Mesendoderm (in vitro differentiated cells): ENCODE measurements around the gene NBPF26.
"Not testable (repeated sequence)": the region's sequence is repeated elsewhere in the genome, so short reads cannot be mapped to it uniquely, and the experiment has no call there.

Experiments used
- DNase-seq: peaks from one replicate; pipeline ENCODE4 v3.0.0; 2013
- H2AK5ac ChIP-seq: 2 replicates; pipeline ENCODE4 v1.6.1; 2013; ENCODE audit warnings: low read length, inconsistent platforms
- H2BK120ac ChIP-seq: 2 replicates; pipeline ENCODE4 v1.6.1; 2013; ENCODE audit warnings: low read depth, mild to moderate bottlenecking, low read length, moderate library complexity, mixed read lengths
- H2BK15ac ChIP-seq: replicated peaks from 2 replicates; pipeline ENCODE4 v1.6.1; 2013; ENCODE audit warnings: low read depth, mild to moderate bottlenecking, moderate library complexity
- H2BK5ac ChIP-seq: 2 replicates; pipeline ENCODE4 v1.6.1; 2013; ENCODE audit warnings: low read length, inconsistent platforms
- H3K18ac ChIP-seq: 2 replicates; pipeline ENCODE4 v1.6.1; 2013; ENCODE audit warnings: mild to moderate bottlenecking, low read length, mixed read lengths
- H3K23ac ChIP-seq: one replicate; pipeline ENCODE4 v1.6.1; 2013; ENCODE audit warnings: low read length
- H3K27ac ChIP-seq: 2 replicates; pipeline ENCODE4 v1.5.1; 2013; ENCODE audit warnings: low read depth, mild to moderate bottlenecking, inconsistent platforms, low read length, moderate library complexity
- H3K27me3 ChIP-seq: 2 replicates; pipeline ENCODE4 v1.6.1; 2013; ENCODE audit warnings: low read length, control low read depth, mild to moderate bottlenecking, inconsistent platforms; ENCODE audit not compliant: insufficient read depth, poor library complexity
- H3K36me3 ChIP-seq: 2 replicates; pipeline ENCODE4 v1.6.1; 2013; ENCODE audit warnings: low read length, inconsistent platforms; ENCODE audit not compliant: control insufficient read depth, insufficient read depth
- H3K4ac ChIP-seq: one replicate; pipeline ENCODE4 v1.6.1; 2013; ENCODE audit warnings: low read depth, mild to moderate bottlenecking, low read length, moderate library complexity
- H3K4me1 ChIP-seq: 2 replicates; pipeline ENCODE4 v1.6.1; 2013; ENCODE audit warnings: low read depth, low read length, inconsistent platforms; ENCODE audit not compliant: control insufficient read depth
- H3K4me2 ChIP-seq: 2 replicates; pipeline ENCODE4 v1.6.1; 2013; ENCODE audit warnings: low read length
- H3K4me3 ChIP-seq: 2 replicates; pipeline ENCODE4 v1.5.1; 2013; ENCODE audit warnings: mild to moderate bottlenecking, low read length
- H3K56ac ChIP-seq: one replicate; pipeline ENCODE4 v1.6.1; 2013; ENCODE audit warnings: low read length
- H3K79me1 ChIP-seq: 2 replicates; pipeline ENCODE4 v1.6.1; 2013; ENCODE audit warnings: low read length, inconsistent platforms
- H3K79me2 ChIP-seq: 2 replicates; pipeline ENCODE4 v1.6.1; 2013; ENCODE audit warnings: mild to moderate bottlenecking, low read length; ENCODE audit not compliant: control insufficient read depth, insufficient read depth
- H3K9ac ChIP-seq: 2 replicates; pipeline ENCODE4 v1.6.1; 2013; ENCODE audit warnings: low read length, inconsistent platforms
- H4K5ac ChIP-seq: one replicate; pipeline ENCODE4 v1.6.1; 2013; ENCODE audit warnings: low read length
- H4K8ac ChIP-seq: one replicate; pipeline ENCODE4 v1.6.1; 2013; ENCODE audit warnings: low read depth, mild to moderate bottlenecking, control low read depth, low read length, moderate library complexity
- WGBS: extraction: QIAGEN DNeasy Blood & Tissue Kit; methylation state at CpG from one replicate; pipeline ENCODE4 v1.1.7; 2013; ENCODE audit warnings: low lambda C conversion rate, missing lambda C conversion rate; ENCODE audit not compliant: insufficient coverage; ENCODE audit errors: extremely low coverage; 5-methylcytosine and 5-hydroxymethylcytosine counted together

The NBPF26 gene

DNA sequence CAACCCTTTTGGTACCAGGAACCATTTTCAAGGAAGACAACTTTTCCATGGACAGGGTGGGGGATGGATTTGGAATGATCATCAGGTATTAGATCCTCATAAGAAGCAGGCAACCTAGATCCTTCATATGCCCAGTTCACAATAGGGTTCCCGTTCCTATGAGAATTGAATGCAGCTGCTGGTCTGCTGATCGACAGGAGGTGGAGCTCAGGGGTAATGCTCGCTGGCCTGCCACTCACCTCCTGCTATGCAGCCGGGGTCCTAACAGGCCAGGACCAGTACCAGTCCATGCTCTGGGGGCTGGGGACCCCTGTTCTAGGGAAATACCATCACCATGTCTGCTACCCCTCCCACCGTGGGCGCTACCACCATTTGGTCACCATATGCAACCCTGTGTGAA, 36.5 kb upstream of the NBPF26 start:
- H2AK5ac ChIP-seq, H3K4me3 ChIP-seq, DNase-seq: not testable (repeated sequence)

DNA sequence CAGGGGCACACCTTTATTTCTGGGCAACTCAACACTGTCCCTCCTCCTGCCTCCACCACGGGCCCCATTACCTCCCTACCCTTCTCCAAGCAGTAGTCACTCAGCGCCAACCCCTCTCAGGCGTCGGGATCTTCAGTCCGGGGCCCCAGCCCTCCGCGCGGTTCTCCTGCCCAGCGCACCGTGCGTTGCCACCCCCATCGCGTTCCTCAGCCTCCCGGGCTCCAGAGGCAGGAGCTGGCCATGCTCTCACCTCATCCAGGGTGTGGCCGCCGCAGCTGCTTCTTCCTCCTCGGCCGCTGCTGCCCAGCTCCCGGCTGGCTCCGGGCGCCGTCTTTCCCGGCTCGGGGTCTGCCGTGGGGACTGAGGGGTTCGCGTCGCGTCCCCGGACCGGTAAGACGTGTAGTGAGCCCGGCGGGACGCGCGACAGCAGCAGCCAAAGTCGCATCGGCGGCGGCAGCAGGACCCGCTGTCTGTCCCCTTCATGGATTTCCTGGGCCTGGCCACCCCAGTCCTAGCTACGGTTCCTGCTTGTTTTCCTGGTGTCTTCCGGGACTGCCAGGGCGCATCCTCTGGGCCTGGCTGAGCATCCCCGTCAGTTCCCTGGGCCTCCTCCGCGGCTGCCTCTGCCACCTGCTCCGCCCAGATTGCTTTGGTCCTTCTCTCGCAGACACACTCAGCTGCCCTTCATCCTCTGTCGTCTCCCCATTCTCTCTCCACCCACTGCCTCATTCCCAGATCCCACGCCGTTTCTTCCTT, 22.8 kb upstream of the NBPF26 start:
- WGBS: no CpG with 5 or more reads among the region's 53 CpGs
- H3K56ac ChIP-seq, H3K4me1 ChIP-seq, H2AK5ac ChIP-seq, H3K23ac ChIP-seq, H4K8ac ChIP-seq, H4K5ac ChIP-seq, H3K79me1 ChIP-seq, H3K9ac ChIP-seq, H3K27ac ChIP-seq, DNase-seq, H3K18ac ChIP-seq, H3K79me2 ChIP-seq, H3K4me3 ChIP-seq, H3K4ac ChIP-seq, H3K36me3 ChIP-seq, H3K27me3 ChIP-seq, H2BK5ac ChIP-seq, H2BK120ac ChIP-seq, H2BK15ac ChIP-seq, H3K4me2 ChIP-seq: not testable (repeated sequence)

More for the DNA sequence above, 36.5 kb upstream of the NBPF26 start:
- not testable (repeated sequence) for H3K36me3 ChIP-seq, H3K56ac ChIP-seq, H2BK120ac ChIP-seq, H3K79me2 ChIP-seq, H3K4me2 ChIP-seq, H3K27me3 ChIP-seq, H3K4me1 ChIP-seq, H3K4ac ChIP-seq, H4K8ac ChIP-seq, H3K23ac ChIP-seq, H3K18ac ChIP-seq, H2BK15ac ChIP-seq, H3K27ac ChIP-seq, H3K79me1 ChIP-seq, H4K5ac ChIP-seq, H2BK5ac ChIP-seq, H3K9ac ChIP-seq
- whole genome bisulfite sequencing: no CpG with 5 or more reads among the region's 6 CpGs

DNA sequence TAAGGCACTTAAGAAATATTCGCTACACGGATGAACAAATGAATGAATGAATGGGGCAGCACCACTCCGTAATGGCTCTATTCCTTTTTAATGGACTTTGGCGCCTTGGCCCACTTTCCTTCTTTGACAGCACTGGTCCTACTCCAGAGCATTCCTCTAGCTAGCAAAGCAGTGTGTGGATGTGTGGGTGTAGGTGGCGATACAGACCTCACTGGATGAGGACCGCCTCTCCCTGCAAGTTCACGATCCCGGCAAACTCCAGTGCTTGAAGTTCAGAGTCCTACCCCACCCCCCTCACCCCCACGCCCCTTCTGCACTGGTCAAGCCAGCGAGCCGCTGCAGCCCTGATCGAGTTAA, 409 bp upstream of the NBPF26 start:
- H3K27ac ChIP-seq, H2AK5ac ChIP-seq, H3K27me3 ChIP-seq, H2BK15ac ChIP-seq, H3K4me1 ChIP-seq, H3K36me3 ChIP-seq, H3K79me1 ChIP-seq, H3K9ac ChIP-seq, H3K4me3 ChIP-seq, H3K23ac ChIP-seq, H3K4me2 ChIP-seq, H4K5ac ChIP-seq, H2BK120ac ChIP-seq, H3K79me2 ChIP-seq, DNase-seq, H3K18ac ChIP-seq, H3K56ac ChIP-seq, H3K4ac ChIP-seq, H4K8ac ChIP-seq, H2BK5ac ChIP-seq: not testable (repeated sequence)
- no CpG with 5 or more reads among the region's 12 CpGs for WGBS

DNA sequence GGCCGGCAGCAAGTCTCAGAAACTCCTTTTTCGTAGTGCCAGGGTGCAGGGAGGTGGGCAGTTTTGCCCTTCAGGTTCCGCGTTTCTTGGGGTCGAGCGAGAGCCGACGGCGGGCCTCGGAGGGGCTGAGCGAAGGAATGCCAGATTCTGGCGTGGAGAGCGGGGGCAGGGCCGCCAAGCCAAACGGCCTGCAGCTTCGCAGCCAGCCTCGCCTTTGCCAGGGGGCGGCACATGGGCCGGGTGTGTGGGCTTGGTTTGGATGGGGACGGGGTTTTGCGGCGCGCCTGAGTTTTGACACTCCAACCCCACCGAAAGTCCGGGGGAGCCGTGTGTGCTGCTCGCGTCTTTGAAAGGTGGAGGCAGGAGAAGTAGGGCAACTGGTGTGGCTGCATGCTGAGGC, 762 bp downstream of the NBPF26 start:
- not testable (repeated sequence) for H3K27ac ChIP-seq, H3K27me3 ChIP-seq, H2BK5ac ChIP-seq, H2BK120ac ChIP-seq, H3K4me3 ChIP-seq, H2BK15ac ChIP-seq, H2AK5ac ChIP-seq, H3K56ac ChIP-seq, H4K8ac ChIP-seq, H4K5ac ChIP-seq, H3K9ac ChIP-seq, H3K4me2 ChIP-seq, H3K23ac ChIP-seq, H3K79me2 ChIP-seq, H3K36me3 ChIP-seq, H3K4ac ChIP-seq, H3K18ac ChIP-seq, DNase-seq, H3K79me1 ChIP-seq, H3K4me1 ChIP-seq
- WGBS: no CpG with 5 or more reads among the region's 28 CpGs

DNA sequence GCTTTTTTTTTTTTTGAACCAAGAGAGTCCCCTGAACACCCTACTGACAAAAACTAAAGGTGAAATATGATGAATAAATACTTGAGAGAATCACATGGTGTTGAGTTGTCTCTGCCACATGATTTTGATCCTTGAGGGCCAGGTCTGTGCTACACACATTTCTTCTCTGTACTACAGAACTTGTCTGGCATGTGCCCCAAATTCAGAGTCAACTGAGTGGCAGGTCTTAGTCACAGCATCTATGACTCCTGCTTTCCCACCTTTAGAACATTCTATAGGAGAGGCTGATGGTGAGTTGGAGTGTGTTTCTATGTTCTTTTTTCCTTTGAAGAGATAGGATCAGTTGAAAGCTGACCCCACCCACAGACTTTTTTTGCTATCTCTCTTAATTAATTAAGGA, 5.1 kb downstream of the NBPF26 start:
- H3K4me1 ChIP-seq, H3K56ac ChIP-seq, H3K4me3 ChIP-seq, H2BK15ac ChIP-seq, H3K4ac ChIP-seq, H2BK120ac ChIP-seq, H3K27me3 ChIP-seq, H2BK5ac ChIP-seq, H3K79me2 ChIP-seq, H3K79me1 ChIP-seq, H2AK5ac ChIP-seq, H4K8ac ChIP-seq, H3K18ac ChIP-seq, H3K36me3 ChIP-seq, DNase-seq, H4K5ac ChIP-seq, H3K23ac ChIP-seq, H3K4me2 ChIP-seq, H3K27ac ChIP-seq, H3K9ac ChIP-seq: not testable (repeated sequence)

DNA sequence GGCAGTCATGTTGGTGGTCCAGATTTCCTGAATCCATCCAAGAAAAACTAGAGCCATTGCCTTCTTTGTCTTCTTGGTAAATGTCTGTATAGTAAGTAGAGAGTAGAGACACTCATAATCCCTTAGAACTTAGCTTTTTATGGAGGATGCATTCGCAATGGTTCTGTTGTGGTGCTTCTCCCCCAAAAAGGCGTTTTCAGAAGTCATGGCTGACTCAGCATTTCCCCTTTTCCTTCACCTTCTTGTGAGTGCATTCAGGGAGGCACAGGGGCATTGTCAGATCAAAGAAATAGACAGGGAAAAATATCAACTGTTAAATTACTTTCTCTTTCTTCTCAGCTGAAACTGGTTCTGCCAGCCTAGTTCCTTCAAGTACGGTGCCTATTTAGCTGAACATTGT, 45.3 kb downstream of the NBPF26 start:
- H3K4me2 ChIP-seq, H3K36me3 ChIP-seq, H3K27ac ChIP-seq, H2AK5ac ChIP-seq, H2BK120ac ChIP-seq, H3K4me1 ChIP-seq, H2BK5ac ChIP-seq, H3K79me1 ChIP-seq, H3K56ac ChIP-seq, H3K4ac ChIP-seq, H3K23ac ChIP-seq, H3K9ac ChIP-seq, H2BK15ac ChIP-seq, H3K4me3 ChIP-seq, H3K79me2 ChIP-seq, H4K8ac ChIP-seq, H3K18ac ChIP-seq, DNase-seq, H4K5ac ChIP-seq, H3K27me3 ChIP-seq: not testable (repeated sequence)
- no CpG with 5 or more reads among the region's 3 CpGs for WGBS
